ENCODE measurements around the gene C11orf86. TPM values are rescaled to one million over a fixed set of nuclear protein-coding genes. Genes with fewer than 3 reads are reported as not detected.
"Not testable (repeated sequence)": the region's sequence is repeated elsewhere in the genome, so short reads cannot be mapped to it uniquely, and the experiment has no call there.

C11orf86 gene
- total RNA-seq, 1 donor from 2014 or later, result not detected

DNA sequence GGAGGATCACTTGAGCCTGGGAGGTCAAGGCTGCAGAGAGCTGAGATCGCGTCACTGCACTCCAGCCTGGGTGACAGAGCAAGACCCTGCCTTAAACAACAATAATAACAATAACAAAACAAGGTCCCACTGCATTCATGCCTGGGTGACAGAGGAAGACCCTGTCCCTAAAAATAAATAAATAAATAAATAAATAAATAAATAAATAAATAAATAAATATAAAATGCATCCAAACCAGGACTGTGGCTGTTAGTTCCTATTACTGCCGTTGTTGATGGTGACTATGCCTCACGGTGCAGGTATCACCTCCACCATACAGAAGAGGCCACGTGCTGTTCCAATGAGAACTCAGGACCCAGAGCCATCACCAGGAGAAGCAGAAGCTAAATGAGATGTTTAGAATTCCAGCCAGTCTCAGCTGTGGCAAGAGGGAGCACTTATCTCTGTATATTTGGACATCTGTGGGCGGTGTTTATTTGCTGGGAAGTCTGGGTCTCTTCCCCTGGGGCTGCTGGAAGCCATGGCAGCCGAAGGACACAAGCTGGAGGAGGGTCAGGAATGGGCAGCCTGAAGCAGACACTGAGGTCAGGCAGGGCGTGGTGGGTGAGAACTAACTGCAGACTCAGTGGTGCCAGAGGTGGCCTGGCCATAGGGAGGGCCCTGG lies 21.6 kb downstream of the C11orf86 start:
- Histone ChIP-seq H3K27ac (no peak overlapping the region), H3K4me3 (no peak overlapping the region), H3K27me3 (no peaks in the 10 kb centered on the region), H3K9me3 (no peaks in the 10 kb centered on the region), H3K36me3 (no peaks in the 10 kb centered on the region), H3K4me1 (no peaks in the 10 kb centered on the region)
- intact Hi-C loops (cut with DNase I), result no loop called here
- DNase-seq (ENCODE audit: low spot score in 2 of 2), result no peak
- TF ChIP-seq, protein P1, sequence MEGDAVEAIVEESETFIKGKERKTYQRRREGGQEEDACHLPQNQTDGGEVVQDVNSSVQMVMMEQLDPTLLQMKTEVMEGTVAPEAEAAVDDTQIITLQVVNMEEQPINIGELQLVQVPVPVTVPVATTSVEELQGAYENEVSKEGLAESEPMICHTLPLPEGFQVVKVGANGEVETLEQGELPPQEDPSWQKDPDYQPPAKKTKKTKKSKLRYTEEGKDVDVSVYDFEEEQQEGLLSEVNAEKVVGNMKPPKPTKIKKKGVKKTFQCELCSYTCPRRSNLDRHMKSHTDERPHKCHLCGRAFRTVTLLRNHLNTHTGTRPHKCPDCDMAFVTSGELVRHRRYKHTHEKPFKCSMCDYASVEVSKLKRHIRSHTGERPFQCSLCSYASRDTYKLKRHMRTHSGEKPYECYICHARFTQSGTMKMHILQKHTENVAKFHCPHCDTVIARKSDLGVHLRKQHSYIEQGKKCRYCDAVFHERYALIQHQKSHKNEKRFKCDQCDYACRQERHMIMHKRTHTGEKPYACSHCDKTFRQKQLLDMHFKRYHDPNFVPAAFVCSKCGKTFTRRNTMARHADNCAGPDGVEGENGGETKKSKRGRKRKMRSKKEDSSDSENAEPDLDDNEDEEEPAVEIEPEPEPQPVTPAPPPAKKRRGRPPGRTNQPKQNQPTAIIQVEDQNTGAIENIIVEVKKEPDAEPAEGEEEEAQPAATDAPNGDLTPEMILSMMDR (IDR thresholded peaks at IDR 0.05), result no peak

DNA sequence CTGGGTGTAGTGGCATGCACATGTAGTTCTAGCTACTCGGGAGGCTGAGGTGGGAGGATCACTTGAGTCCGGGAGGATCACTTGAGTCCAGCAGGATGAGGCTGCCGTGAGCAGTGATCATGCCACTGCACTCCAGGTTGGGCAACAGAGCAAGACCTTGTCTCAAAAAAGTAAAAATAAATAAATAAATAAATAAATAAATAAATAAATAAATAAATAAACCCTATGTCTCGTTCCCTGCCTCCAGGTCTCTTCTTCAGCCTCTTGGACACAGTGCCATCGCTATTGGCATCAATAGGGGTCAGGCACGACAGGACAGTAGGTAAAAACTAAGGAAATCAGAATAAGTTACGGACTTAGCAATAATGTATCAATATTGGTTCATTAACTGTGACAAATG lies 24.5 kb downstream of the C11orf86 start:
- DNase-seq (ENCODE audit: low spot score in 2 of 2), result no peak
- TF ChIP-seq, protein P1 (IDR thresholded peaks at IDR 0.05), result no peak
- H3K4me3 ChIP-seq, result no peak overlapping the region
- intact Hi-C loops (cut with DNase I), result no loop called here
- H3K9me3 ChIP-seq, result no peaks in the 10 kb centered on the region
- H3K27me3 ChIP-seq, result no peaks in the 10 kb centered on the region
- no peaks in the 10 kb centered on the region for H3K4me1 ChIP-seq
- H3K27ac ChIP-seq, result no peak overlapping the region
- no peaks in the 10 kb centered on the region for H3K36me3 ChIP-seq

DNA sequence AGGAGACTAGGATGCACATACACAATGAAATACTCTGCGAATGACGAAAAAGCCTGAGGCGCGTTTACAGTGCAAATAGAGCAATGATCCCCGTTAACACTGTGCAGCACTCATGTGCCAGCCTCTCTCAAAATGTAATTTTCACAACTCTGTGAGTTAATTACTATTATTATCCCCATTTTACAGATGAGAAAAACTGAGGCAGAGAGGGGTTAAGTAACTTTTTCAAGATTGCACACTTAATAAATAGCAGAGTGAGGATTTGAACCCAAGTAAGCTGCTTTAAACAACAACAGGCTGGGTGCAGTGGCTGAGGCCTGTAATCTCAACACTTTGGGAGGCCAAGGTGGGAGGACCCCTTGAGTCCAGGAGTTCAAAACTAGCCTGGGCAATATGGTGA lies 26.2 kb downstream of the C11orf86 start:
- intact Hi-C loops (cut with DNase I), result no loop called here
- no peak overlapping the region for H3K4me3 ChIP-seq
- TF ChIP-seq, protein P1 (IDR thresholded peaks at IDR 0.05), result no peak

DNA sequence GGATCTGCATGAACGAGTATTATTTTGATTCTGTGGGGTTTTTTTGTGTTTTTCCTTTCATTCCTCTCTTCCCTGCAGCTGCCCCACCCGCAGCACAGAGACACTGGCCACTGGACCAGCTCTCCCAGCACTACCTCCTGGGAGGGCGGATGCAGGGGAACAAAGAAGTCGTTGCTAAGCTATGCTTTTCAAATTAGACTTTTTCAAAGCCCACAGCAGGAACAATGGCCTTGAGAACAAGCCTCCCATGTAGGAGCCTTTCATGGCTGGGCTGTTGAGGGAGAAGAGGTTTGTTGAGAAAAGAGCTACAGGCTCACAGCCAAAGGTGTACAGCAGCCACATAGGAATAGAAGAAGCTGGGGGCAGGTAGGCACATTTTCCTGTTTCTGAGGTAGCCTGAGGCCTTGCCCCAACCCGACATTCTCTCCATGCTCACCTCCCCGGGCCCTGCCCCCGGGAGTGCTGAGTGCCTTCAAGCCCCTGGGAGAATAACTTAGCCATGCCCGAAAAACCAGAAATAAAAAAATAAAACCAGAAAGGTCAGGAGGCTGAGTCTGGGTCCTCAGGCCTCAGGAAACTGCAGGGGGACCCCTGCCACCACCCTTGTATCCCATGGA lies 27.3 kb downstream of the C11orf86 start:
- Histone ChIP-seq H3K27ac (no peak overlapping the region), H3K4me1 (no peaks in the 10 kb centered on the region), H3K4me3 (no peak overlapping the region), H3K9me3 (no peaks in the 10 kb centered on the region), H3K27me3 (no peaks in the 10 kb centered on the region), H3K36me3 (no peaks in the 10 kb centered on the region)
- intact Hi-C loops (cut with DNase I), result no loop called here
- DNase-seq (ENCODE audit: low spot score in 2 of 2), result no peak
- TF ChIP-seq, protein P1 (IDR thresholded peaks at IDR 0.05), result no peak

More for the DNA sequence above, 26.2 kb downstream of the C11orf86 start:
- no peaks in the 10 kb centered on the region for H3K27me3 ChIP-seq
- H3K4me1 ChIP-seq, result no peaks in the 10 kb centered on the region
- H3K9me3 ChIP-seq, result no peaks in the 10 kb centered on the region
- H3K27ac ChIP-seq, result no peak overlapping the region
- DNase-seq (ENCODE audit: low spot score in 2 of 2), result no peak
- H3K36me3 ChIP-seq, result no peaks in the 10 kb centered on the region

DNA sequence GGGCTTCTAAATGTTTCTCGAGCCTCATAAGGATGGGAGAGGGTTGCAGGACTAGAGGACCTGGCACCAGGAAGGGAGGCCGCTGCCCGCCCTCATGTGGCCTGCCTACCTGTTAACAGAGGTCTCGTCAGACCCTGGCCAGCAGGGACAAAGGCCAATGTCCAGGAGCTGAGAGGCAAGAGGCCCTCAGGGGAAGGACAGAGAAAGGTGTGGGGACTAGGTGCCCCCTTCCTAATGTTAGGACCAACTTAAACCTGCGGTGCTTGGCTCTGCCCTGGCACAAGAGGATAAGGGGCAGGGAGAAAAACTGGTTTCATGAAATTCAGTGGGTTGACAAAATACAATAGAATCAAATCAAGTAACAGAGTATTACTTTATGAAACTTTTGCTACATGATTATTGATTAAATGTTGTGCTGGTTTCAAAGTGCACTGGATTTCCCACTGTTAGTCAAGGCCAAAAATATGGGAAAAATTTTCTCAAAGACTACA lies 27.9 kb downstream of the C11orf86 start:
- DNase-seq (ENCODE audit: low spot score in 2 of 2), result no peak
- intact Hi-C loops (cut with DNase I), result no loop called here
- Histone ChIP-seq H3K36me3 (no peaks in the 10 kb centered on the region), H3K27ac (no peak overlapping the region), H3K27me3 (no peaks in the 10 kb centered on the region), H3K9me3 (no peaks in the 10 kb centered on the region), H3K4me3 (no peak overlapping the region), H3K4me1 (no peaks in the 10 kb centered on the region)
- TF ChIP-seq, protein P1 (IDR thresholded peaks at IDR 0.05), result no peak

DNA sequence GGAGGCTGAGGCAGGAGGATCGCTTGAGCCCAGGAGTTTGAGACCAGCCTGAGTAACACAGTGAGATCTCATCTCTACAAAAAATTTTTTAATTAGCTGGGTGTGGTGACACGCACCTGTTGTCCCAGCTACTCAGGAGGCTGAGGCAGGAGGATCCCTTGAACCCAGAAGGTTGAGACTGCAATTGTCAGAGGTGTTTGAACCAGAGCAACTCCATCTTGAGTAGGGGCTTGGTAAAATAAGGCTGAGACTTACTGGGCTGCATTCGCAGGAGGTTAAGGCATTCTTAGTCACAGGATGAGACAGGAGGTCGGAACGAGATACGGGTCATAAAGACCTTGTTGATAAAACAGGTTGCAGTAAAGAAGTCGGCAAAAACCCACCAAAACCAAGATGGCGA lies 30.1 kb downstream of the C11orf86 start:
- H3K4me1 ChIP-seq; H3K27ac ChIP-seq; H3K36me3 ChIP-seq; DNase-seq (ENCODE audit: low spot score in 2 of 2); H3K9me3 ChIP-seq; intact Hi-C loops (cut with DNase I); H3K27me3 ChIP-seq; H3K4me3 ChIP-seq: not testable (repeated sequence)
